Large intestine (tissue), 3 donors: ENCODE measurements around the gene SLC6A11. TPM values are rescaled to one million over a fixed set of nuclear protein-coding genes. Genes with fewer than 3 reads are reported as not detected.

Source experiments
- DNase-seq, 2 donors: peaks; one replicate each; pipeline versions ENCODE4 v3.0.0 to v3.0.0-alpha.2; 2013
- H3K27ac ChIP-seq: one replicate; pipeline ENCODE4 v1.5.1; 2013; ENCODE audit warnings: low read length
- H3K27me3 ChIP-seq: 2 replicates; pipeline ENCODE4 v1.6.1; 2013; ENCODE audit warnings: low read length; ENCODE audit not compliant: control insufficient read depth, insufficient read depth
- H3K36me3 ChIP-seq: 2 replicates; pipeline ENCODE4 v1.6.1; 2013; ENCODE audit warnings: low read length; ENCODE audit not compliant: control insufficient read depth, insufficient read depth
- H3K4me1 ChIP-seq: one replicate; pipeline ENCODE4 v1.6.1; 2013; ENCODE audit warnings: low read length; ENCODE audit not compliant: control insufficient read depth, insufficient read depth
- H3K4me3 ChIP-seq: one replicate; pipeline ENCODE4 v1.5.1; 2013; ENCODE audit warnings: low read length
- H3K9me3 ChIP-seq: one replicate; pipeline ENCODE4 v1.6.1; 2013; ENCODE audit warnings: mild to moderate bottlenecking, low read depth, low read length, moderate library complexity; ENCODE audit not compliant: control insufficient read depth
- WGBS: methylation state at CpG from one replicate; pipeline ENCODE4 v1.1.5; 2013; ENCODE audit warnings: low lambda C conversion rate; ENCODE audit not compliant: insufficient coverage; 5-methylcytosine and 5-hydroxymethylcytosine counted together
- polyA plus RNA-seq: library from polyadenylated mRNA; unstranded; fragments of 120-200 nt; gene quantifications from one replicate; pipeline ENCODE4 v1.2.1, GENCODE V29; 2013

Gene SLC6A11
- polyA plus RNA-seq, 1 donor, result 0.07 TPM

DNA sequence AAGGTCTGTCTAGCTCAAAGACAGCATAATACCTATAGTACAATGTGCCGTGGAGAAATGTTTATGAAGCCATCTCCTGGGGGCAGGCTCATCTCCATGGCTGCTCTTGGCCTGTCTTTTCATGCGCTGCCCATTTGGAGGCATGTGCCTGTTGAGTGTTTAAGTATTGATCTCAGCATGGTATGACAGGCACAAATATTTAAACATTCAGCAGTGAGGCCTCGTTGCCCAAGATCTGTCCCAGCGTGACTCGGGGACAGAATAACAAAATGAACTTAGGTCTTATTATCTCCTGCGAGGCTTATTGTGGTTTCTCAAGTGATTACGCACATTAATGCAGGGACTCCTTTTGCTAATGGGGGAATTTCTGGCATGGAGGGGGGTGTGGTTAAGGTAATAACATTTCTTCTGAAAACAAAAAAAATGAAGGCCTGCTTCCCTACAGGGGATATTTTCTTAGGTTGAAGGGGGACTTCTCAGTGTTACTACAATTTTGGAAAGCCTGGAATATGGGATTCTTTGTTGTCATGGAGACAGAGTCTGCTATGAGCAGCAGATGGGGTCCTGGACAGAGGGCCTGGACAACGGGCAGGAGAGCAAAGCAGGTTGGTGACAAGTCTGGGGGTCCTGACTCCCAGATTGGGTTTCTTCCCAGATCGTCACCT, 172.1 kb downstream of the SLC6A11 start:
- DNase-seq, result no peak
- WGBS, result no CpG with 5 or more reads among the region's 9 CpGs
- Histone ChIP-seq H3K36me3 (no peaks in the 10 kb centered on the region), H3K27ac (no peak overlapping the region), H3K4me1 (no peaks in the 10 kb centered on the region), H3K27me3 (peaks cover 49% of the 10 kb centered on the region), H3K9me3 (no peaks in the 10 kb centered on the region), H3K4me3 (no peak overlapping the region)

DNA sequence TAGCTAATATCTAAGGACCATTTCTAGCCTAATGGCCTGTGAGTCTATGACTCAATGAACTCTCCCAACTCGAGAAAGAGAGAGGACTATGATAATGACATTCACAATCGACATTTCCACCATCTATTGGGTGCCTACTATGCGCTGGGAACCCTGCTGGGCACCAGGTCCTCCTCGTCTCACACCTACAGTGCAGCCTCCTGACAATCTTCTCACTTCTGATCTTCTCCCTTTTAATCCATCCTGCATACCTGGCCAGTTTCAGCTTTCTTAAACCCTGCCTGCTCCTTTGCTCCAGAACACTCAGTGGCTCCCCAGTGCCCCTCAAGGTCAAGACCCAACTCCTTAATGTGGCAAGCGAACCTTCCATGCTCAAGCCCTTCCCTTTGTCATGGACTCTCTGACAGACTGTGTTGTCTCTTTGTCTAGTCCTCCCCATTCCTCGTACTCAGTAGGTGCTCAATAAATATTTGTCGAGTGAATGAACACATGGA, 173.0 kb downstream of the SLC6A11 start:
- Histone ChIP-seq H3K9me3 (no peaks in the 10 kb centered on the region), H3K4me3 (no peak overlapping the region), H3K36me3 (no peaks in the 10 kb centered on the region), H3K27ac (no peak overlapping the region), H3K27me3 (peaks cover 58% of the 10 kb centered on the region), H3K4me1 (no peaks in the 10 kb centered on the region)
- no peak for DNase-seq
- 85% methylated on average over 2 of the region's 7 CpGs for WGBS

Other genes with a start within 250 kb of the SLC6A11 start
- gene SLC6A1, start 176.5 kb downstream of the SLC6A11 start, polyA plus RNA-seq, result 1.3 TPM